GM21390 (cell line): ENCODE data around the gene SSR2.
A peak's percentile ranks its signal among the peaks of the same experiment; 100 is the strongest.
"Not testable (repeated sequence)": the region's sequence is repeated elsewhere in the genome, so short reads cannot be mapped to it uniquely, and the experiment has no call there.

Experiments used
- ATAC-seq: cut with Tn5 transposase; IDR thresholded peaks from one replicate; pipeline ENCODE4 v1.9.1; 2021; ENCODE audit not compliant: unreplicated experiment

SSR2 gene

GRCh38 chr1:155996166-155996565 lies 24.6 kb downstream of the SSR2 start:
- no peak for ATAC-seq

- ATAC-seq = no peak
These were observed 27.2 kb downstream of the SSR2 start for GRCh38 chr1:155993595-155993994.

GRCh38 chr1:155990005-155990739 lies 30.6 kb downstream of the SSR2 start:
- no peak for ATAC-seq

- no peak for ATAC-seq
These were observed 31.3 kb downstream of the SSR2 start for GRCh38 chr1:155989242-155990004.

- not testable (repeated sequence) for ATAC-seq
These were observed 35.7 kb downstream of the SSR2 start for GRCh38 chr1:155984903-155985645.

GRCh38 chr1:155984341-155984740 lies 36.4 kb downstream of the SSR2 start:
- ATAC-seq = no peak

GRCh38 chr1:155983191-155984024 lies 37.3 kb downstream of the SSR2 start:
- ATAC-seq = no peak

GRCh38 chr1:155982106-155982505 lies 38.6 kb downstream of the SSR2 start:
- ATAC-seq = no peak

GRCh38 chr1:155981266-155982088 lies 39.3 kb downstream of the SSR2 start:
- ATAC-seq = no peak

GRCh38 chr1:155979597-155980343 lies 41.0 kb downstream of the SSR2 start:
- ATAC-seq = no peak

- ATAC-seq = no peak
These were observed 41.8 kb downstream of the SSR2 start for GRCh38 chr1:155978973-155979429.

- peak; percentile 62 for ATAC-seq
These were observed 42.3 kb downstream of the SSR2 start, which contains the start of gene ARHGEF2 for GRCh38 chr1:155978325-155978972. Gene ARHGEF2 (minus strand): TSS chr1:155978547. CDS start chr1:155978427, 120 bp downstream.

GRCh38 chr1:155977690-155978324 lies 42.9 kb downstream of the SSR2 start:
- no peak for ATAC-seq

- no peak for ATAC-seq
These were observed 43.6 kb downstream of the SSR2 start for GRCh38 chr1:155976913-155977689.

GRCh38 chr1:155976062-155976912 lies 44.5 kb downstream of the SSR2 start:
- no peak for ATAC-seq

- ATAC-seq = no peak
These were observed 45.2 kb downstream of the SSR2 start for GRCh38 chr1:155975375-155976061.
